Epithelial cell of esophagus (primary cell): ENCODE data around the gene FAM163A.
"Not testable (repeated sequence)": the region's sequence is repeated elsewhere in the genome, so short reads cannot be mapped to it uniquely, and the experiment has no call there.

Experiments used
- DNase-seq: peaks from one replicate; pipeline ENCODE4 v3.0.0; 2010; ENCODE audit warnings: low read depth
- H3K4me3 ChIP-seq: 2 replicates; pipeline ENCODE4 v1.5.1; 2011; ENCODE audit warnings: mild to moderate bottlenecking, low read length, control low read depth
- CTCF ChIP-seq: IDR thresholded peaks from 2 replicates; pipeline ENCODE4 v1.5.1; 2011; ENCODE audit warnings: low read depth, mild to moderate bottlenecking, low read length, control low read depth, inconsistent platforms; ENCODE audit not compliant: insufficient read depth; ENCODE audit errors: missing control alignments

Gene FAM163A

GRCh38 chr1:179742717-179743678 is at the start of gene FAM163A:
Gene FAM163A (plus strand): TSS chr1:179743291. CDS start chr1:179813098, 69,807 bp downstream.
- no peak for DNase-seq
- no peak for TF ChIP-seq CTCF
- no peak within 1 kb of the TSS for H3K4me3 ChIP-seq

DNA sequence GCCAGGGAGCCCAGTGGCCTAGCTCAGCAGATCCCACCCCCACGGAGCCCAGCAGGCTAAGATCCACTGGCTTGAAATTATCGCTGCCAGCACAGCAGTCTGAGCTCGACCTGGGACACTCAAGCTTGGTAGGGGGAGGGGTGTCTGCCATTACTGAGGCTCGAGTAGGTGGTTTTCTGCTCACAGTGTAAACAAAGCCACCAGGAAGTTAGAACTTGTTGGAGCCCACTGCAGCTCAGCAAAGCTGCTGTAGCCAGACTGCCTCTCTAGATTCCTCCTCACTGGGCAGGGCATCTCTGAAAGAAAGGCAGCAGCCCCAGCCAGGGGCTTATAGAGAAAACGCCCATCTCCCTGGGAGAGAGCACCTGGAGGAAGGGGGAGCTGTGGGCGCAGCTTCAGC is 48.6 kb upstream of the FAM163A start:
- not testable (repeated sequence) for H3K4me3 ChIP-seq, DNase-seq

- no peak overlapping the region for H3K4me3 ChIP-seq
- TF ChIP-seq CTCF = no peak
- peak; percentile 3 for DNase-seq
Observed at GRCh38 chr1:179702946-179703539, 40.0 kb upstream of the FAM163A start.

- DNase-seq = peak; percentile 67
- H3K4me3 ChIP-seq = no peak overlapping the region
- TF ChIP-seq CTCF = peak; percentile 74
Observed at GRCh38 chr1:179706339-179706941, 36.7 kb upstream of the FAM163A start.

DNA sequence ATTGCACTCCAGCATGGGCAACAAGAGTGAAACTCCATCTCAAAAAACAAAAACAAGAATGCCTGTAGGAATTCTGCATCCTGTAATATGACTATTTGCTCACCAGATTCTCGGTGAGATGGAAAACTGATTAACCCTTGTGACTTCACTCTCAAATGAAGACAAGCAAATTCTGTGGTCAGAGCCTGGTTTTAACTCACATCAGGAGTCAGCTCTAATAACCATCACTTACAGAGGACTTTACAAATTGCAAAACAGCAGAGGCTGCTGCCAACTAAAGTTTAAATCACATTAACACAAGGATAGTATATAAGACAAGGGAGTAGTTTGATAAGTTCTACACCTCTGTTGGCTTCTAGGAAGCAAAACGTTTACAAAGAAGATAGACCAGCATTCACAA is 35.7 kb upstream of the FAM163A start:
- TF ChIP-seq CTCF = no peak
- DNase-seq = no peak
- H3K4me3 ChIP-seq = no peak overlapping the region

- no peak overlapping the region for H3K4me3 ChIP-seq
- no peak for TF ChIP-seq CTCF
- no peak for DNase-seq
Observed at GRCh38 chr1:179708434-179709195, 34.5 kb upstream of the FAM163A start.
